Natural killer cell (primary cell): ENCODE measurements around the gene COL5A3. TPM values are rescaled to one million over a fixed set of nuclear protein-coding genes. Genes with fewer than 3 reads are reported as not detected.
"Not testable (repeated sequence)": the region's sequence is repeated elsewhere in the genome, so short reads cannot be mapped to it uniquely, and the experiment has no call there.

Experiments used
- ATAC-seq, 3 donors: fragments of 150-1000 bp in 2 of 3; fragments of 200-7000 bp in 1 of 3; cut with Tn5 transposase; 1 replicate in 1 of 3; 2 replicates in 2 of 3; pipeline ENCODE4 v1.10.0; 2021; ENCODE audit warnings: mild to moderate bottlenecking in 2 of 3, moderate library complexity in 2 of 3
- DNase-seq, 2 donors: peaks; one replicate each; pipeline versions ENCODE4 v3.0.0 to v3.0.0-alpha.2; 2013 to 2021; ENCODE audit warnings: mixed read lengths in 1 of 2
- H3K27ac ChIP-seq: one replicate; pipeline ENCODE4 v1.5.1; 2013; ENCODE audit warnings: mild to moderate bottlenecking, low read length
- H3K27me3 ChIP-seq: one replicate; pipeline ENCODE4 v1.6.1; 2013; ENCODE audit warnings: low read length; ENCODE audit not compliant: control insufficient read depth, insufficient read depth
- H3K36me3 ChIP-seq: one replicate; pipeline ENCODE4 v1.6.1; 2013; ENCODE audit warnings: low read length; ENCODE audit not compliant: control insufficient read depth, insufficient read depth
- H3K4me1 ChIP-seq: one replicate; pipeline ENCODE4 v1.6.1; 2013; ENCODE audit warnings: low read length; ENCODE audit not compliant: control insufficient read depth, insufficient read depth
- H3K4me3 ChIP-seq: one replicate; pipeline ENCODE4 v1.5.1; 2013; ENCODE audit warnings: low read length
- H3K9me3 ChIP-seq: one replicate; pipeline ENCODE4 v1.6.1; 2013; ENCODE audit warnings: low read length; ENCODE audit not compliant: control insufficient read depth, insufficient read depth
- H3K27ac Mint-ChIP-seq, 2 donors: one replicate each; pipeline ENCODE4 v1.8.0; 2022; ENCODE audit warnings: mild to moderate bottlenecking in 2 of 2, mixed read lengths in 2 of 2, moderate library complexity in 1 of 2
- H3K27me3 Mint-ChIP-seq, 2 donors: one replicate each; pipeline ENCODE4 v1.8.0; 2022; ENCODE audit warnings: low read depth in 2 of 2, mixed read lengths in 2 of 2
- H3K36me3 Mint-ChIP-seq: one replicate; pipeline ENCODE4 v1.8.0; 2022; ENCODE audit warnings: mixed read lengths
- H3K4me1 Mint-ChIP-seq, 2 donors: one replicate each; pipeline ENCODE4 v1.8.0; 2022; ENCODE audit warnings: mixed read lengths in 2 of 2
- H3K4me3 Mint-ChIP-seq: one replicate; pipeline ENCODE4 v1.8.0; 2022; ENCODE audit warnings: mild to moderate bottlenecking, moderate library complexity, mixed read lengths
- H3K9me3 Mint-ChIP-seq, 2 donors: one replicate each; pipeline ENCODE4 v1.8.0; 2022; ENCODE audit warnings: mixed read lengths in 2 of 2
- WGBS: methylation state at CpG from one replicate; pipeline ENCODE4 v1.1.7; 2013; ENCODE audit warnings: missing lambda C conversion rate; ENCODE audit not compliant: insufficient coverage; 5-methylcytosine and 5-hydroxymethylcytosine counted together
- intact Hi-C: fragments of 100-400 bp; cut with micrococcal nuclease; formaldehyde crosslinking; loops from one replicate; pipeline ENCODE4 v1.14.2; 2022
- total RNA-seq, 4 donors: library from RNA; stranded (reverse); fragments of 120-200 nt in 1 of 4; gene quantifications; one replicate each; pipeline versions ENCODE4 v1.2.3 to v1.2.4, GENCODE V29; 2013 to 2022
- TF ChIP-seq, protein P1 (sequence below): fragments of 200-600 bp; IDR thresholded peaks from one replicate; pipeline ENCODE4 v1.8.0; 2022; ENCODE audit warnings: antibody characterized with exemption

COL5A3 gene
- total RNA-seq, 3 donors from 2014 or later (not counting 1 experiment from before 2014, with no cell fraction given): 0.33 to 6.6 (median 0.63) TPM

DNA sequence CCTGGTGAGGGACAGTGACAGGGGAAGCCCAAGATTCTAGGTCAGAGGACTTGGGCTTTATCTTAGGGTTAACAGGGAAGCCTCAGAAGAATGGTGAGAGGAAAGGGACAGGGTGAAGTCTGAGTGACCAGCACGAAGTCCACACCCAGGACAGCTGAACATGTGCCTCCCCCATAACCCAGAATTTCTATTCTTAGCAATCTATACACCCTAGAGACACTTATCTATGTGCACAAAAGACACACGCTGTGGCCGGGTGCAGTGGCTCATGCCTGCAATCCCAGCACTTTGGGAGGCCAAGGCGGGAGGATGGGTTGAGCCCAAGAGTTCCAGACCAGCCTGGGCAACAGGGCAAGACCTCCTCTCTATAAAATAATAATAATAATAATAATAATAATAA, 62.9 kb downstream of the COL5A3 start:
- no peaks in the 10 kb centered on the region for H3K9me3 Mint-ChIP-seq
- no peak overlapping the region for H3K27ac ChIP-seq
- WGBS: 65% methylated on average over 3 of the region's 4 CpGs
- no peaks in the 10 kb centered on the region for H3K36me3 Mint-ChIP-seq
- ATAC-seq: no peak
- TF ChIP-seq, protein P1, sequence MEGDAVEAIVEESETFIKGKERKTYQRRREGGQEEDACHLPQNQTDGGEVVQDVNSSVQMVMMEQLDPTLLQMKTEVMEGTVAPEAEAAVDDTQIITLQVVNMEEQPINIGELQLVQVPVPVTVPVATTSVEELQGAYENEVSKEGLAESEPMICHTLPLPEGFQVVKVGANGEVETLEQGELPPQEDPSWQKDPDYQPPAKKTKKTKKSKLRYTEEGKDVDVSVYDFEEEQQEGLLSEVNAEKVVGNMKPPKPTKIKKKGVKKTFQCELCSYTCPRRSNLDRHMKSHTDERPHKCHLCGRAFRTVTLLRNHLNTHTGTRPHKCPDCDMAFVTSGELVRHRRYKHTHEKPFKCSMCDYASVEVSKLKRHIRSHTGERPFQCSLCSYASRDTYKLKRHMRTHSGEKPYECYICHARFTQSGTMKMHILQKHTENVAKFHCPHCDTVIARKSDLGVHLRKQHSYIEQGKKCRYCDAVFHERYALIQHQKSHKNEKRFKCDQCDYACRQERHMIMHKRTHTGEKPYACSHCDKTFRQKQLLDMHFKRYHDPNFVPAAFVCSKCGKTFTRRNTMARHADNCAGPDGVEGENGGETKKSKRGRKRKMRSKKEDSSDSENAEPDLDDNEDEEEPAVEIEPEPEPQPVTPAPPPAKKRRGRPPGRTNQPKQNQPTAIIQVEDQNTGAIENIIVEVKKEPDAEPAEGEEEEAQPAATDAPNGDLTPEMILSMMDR: no peak
- H3K27ac Mint-ChIP-seq: no peak overlapping the region
- intact Hi-C loops: no loop called here
- no peak for DNase-seq
- peaks cover 0 to 10% of the 10 kb centered on the region in 2 donors for H3K27me3 Mint-ChIP-seq
- no peak overlapping the region for H3K4me3 Mint-ChIP-seq
- H3K4me1 ChIP-seq: no peaks in the 10 kb centered on the region
- H3K4me1 Mint-ChIP-seq: no peaks in the 10 kb centered on the region
- no peaks in the 10 kb centered on the region for H3K27me3 ChIP-seq
- H3K4me3 ChIP-seq: no peak overlapping the region
- H3K9me3 ChIP-seq: no peaks in the 10 kb centered on the region
- H3K36me3 ChIP-seq: no peaks in the 10 kb centered on the region

DNA sequence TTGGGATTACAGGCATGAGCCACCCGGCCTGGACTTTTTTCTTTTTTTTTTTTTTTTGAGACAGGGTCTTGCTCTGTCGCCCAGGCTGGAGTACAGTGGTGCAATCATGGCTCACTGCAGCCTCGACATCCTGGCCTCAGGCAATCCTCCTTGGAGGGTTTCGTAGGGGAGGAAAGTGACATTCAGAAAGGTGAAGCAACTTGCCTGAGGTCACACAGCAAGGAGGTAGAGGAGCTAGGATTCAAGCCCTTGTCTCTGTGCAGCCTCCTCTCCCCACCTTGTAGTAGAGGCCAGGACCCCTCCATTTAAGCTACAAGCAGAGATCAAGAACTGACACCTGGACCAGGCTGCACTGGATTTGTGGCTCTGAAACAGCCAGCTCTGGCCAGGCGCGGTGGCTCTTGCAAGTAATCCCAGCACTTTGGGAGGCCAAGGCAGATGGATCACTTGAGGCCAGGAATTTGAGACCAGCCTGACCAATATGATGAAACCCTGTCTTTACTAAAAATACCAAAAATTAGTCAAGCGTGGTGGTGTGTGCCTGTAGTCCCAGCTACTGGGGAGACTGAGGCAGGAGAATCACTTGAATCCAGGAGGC, 63.7 kb downstream of the COL5A3 start:
- H3K4me1 Mint-ChIP-seq, DNase-seq, H3K4me3 ChIP-seq, H3K9me3 Mint-ChIP-seq, H3K27ac ChIP-seq, ATAC-seq, H3K27me3 ChIP-seq, H3K27me3 Mint-ChIP-seq, H3K4me1 ChIP-seq, H3K36me3 Mint-ChIP-seq, H3K9me3 ChIP-seq, H3K27ac Mint-ChIP-seq, H3K36me3 ChIP-seq, intact Hi-C loops, H3K4me3 Mint-ChIP-seq: not testable (repeated sequence)
- 94% methylated on average over 7 of the region's 7 CpGs for WGBS

DNA sequence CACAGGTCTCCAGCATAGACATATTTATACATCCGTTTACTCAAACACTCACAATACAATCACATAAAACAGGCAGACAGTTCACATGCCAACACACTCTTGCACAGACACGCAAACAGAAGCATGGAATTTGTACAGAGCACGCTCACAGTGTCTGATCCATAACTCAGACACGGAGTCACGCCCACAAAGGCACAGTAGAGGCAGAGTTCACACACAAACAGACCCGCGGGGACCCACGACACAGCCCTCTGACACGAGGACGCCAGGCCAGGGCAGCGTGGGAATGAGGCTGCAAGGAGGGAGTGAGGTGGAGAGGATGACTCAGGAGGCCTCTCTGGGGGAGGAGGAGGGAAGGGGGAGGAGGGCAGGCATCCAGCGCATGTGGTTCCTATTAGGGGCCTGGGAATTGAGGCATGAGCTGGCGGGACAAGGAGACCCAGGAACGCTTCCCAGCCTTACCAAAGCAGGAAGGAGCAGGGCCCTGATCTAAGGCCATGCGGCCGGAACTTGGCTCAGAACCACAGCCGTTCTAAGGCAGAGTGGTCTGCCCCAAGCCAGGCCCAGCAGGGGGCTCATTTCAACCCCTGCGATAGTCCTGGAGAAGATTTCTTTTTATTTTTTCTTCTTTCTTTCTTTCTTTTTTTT, 64.9 kb downstream of the COL5A3 start:
- no peak overlapping the region for H3K27ac ChIP-seq
- 58% methylated on average over 17 of the region's 18 CpGs for WGBS
- Mint-ChIP-seq H3K27me3 (peaks cover 6 to 15% of the 10 kb centered on the region in 2 donors), H3K27ac (no peak overlapping the region), H3K9me3 (no peaks in the 10 kb centered on the region), H3K4me3 (no peak overlapping the region), H3K36me3 (no peaks in the 10 kb centered on the region), H3K4me1 (no peaks in the 10 kb centered on the region)
- peaks cover 6% of the 10 kb centered on the region for H3K27me3 ChIP-seq
- intact Hi-C loops: no loop called here
- no peaks in the 10 kb centered on the region for H3K4me1 ChIP-seq
- ATAC-seq (no peak), DNase-seq (no peak)
- no peak overlapping the region for H3K4me3 ChIP-seq
- H3K9me3 ChIP-seq: peaks cover 7% of the 10 kb centered on the region
- H3K36me3 ChIP-seq: no peaks in the 10 kb centered on the region
- TF ChIP-seq, protein P1: no peak

DNA sequence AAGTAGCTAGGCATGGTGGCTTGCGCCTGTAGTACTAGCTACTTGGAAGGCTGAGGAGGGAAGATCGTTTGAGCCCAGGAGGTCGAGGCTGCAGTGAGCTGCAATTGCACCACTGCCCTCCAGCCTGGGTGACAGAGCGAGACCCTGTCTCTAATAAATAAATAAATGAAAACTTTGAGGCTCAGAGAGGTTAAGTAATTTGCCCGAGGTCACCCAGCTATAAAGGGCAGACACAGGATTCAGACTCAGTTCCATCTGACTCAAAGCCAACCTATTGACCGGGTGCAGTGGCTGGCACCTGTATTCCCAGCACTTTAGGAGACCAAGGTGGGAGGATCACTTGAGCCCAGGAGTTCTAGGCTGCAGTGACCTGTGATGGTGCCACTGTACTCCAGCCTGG, 66.6 kb downstream of the COL5A3 start:
- H3K27me3 ChIP-seq: peaks cover 6% of the 10 kb centered on the region
- TF ChIP-seq, protein P1: no peak
- no peak overlapping the region for H3K27ac ChIP-seq
- ATAC-seq: no peak
- H3K9me3 ChIP-seq: peaks cover 7% of the 10 kb centered on the region
- Mint-ChIP-seq H3K27me3 (peaks cover 6 to 18% of the 10 kb centered on the region in 2 donors), H3K9me3 (no peaks in the 10 kb centered on the region), H3K36me3 (no peaks in the 10 kb centered on the region), H3K4me3 (no peak overlapping the region), H3K27ac (no peak overlapping the region), H3K4me1 (no peaks in the 10 kb centered on the region)
- no peak overlapping the region for H3K4me3 ChIP-seq
- H3K4me1 ChIP-seq: no peaks in the 10 kb centered on the region
- WGBS: 85% methylated on average over 6 of the region's 6 CpGs
- no peak for DNase-seq
- intact Hi-C loops: no loop called here
- no peaks in the 10 kb centered on the region for H3K36me3 ChIP-seq
